ENCODE data around the gene CCL4.
"Not testable (repeated sequence)": the region's sequence is repeated elsewhere in the genome, so short reads cannot be mapped to it uniquely, and the experiment has no call there.

CCL4 gene

GRCh38 chr17:36088670-36089338 lies 14.8 kb upstream of the CCL4 start:
- Histone ChIP-seq H3K9me3 (ENCODE audit: control insufficient read depth, insufficient read depth, low read length) (no peaks in the 10 kb centered on the region), H3K27me3 (ENCODE audit: control insufficient read depth, insufficient read depth, low read length) (no peaks in the 10 kb centered on the region), H3K4me3 (ENCODE audit: low read depth, low read length) (no peak overlapping the region), H3K9ac (ENCODE audit: low read depth, low read length) (no peak overlapping the region), H3K4me1 (ENCODE audit: control insufficient read depth, insufficient read depth, low read length) (peaks cover 12% of the 10 kb centered on the region; the same call in 1 of the 2 replicates), H3K36me3 (ENCODE audit: control insufficient read depth, insufficient read depth, low read length) (no peaks in the 10 kb centered on the region), H3K27ac (ENCODE audit: low read depth, low read length) (no peak overlapping the region)

- H3K36me3 ChIP-seq (ENCODE audit: control insufficient read depth, insufficient read depth, low read length): no peaks in the 10 kb centered on the region
- H3K27me3 ChIP-seq (ENCODE audit: control insufficient read depth, insufficient read depth, low read length): no peaks in the 10 kb centered on the region
- no peak overlapping the region for H3K4me3 ChIP-seq (ENCODE audit: low read depth, low read length)
- H3K4me1 ChIP-seq (ENCODE audit: control insufficient read depth, insufficient read depth, low read length): peaks cover 7% of the 10 kb centered on the region; the same call in 1 of the 2 replicates
- H3K27ac ChIP-seq (ENCODE audit: low read depth, low read length): no peak overlapping the region
- no peaks in the 10 kb centered on the region for H3K9me3 ChIP-seq (ENCODE audit: control insufficient read depth, insufficient read depth, low read length)
- no peak overlapping the region for H3K9ac ChIP-seq (ENCODE audit: low read depth, low read length)
Measured at GRCh38 chr17:36089339-36089865, 14.2 kb upstream of the CCL4 start.

- H3K4me1 ChIP-seq (ENCODE audit: control insufficient read depth, insufficient read depth, low read length): 0 out of 2 replicates have a peak, but pooled peaks cover under 1% of the 10 kb centered on the region
- no peak within 1 kb of the TSS for H3K9ac ChIP-seq (ENCODE audit: low read depth, low read length)
- no peaks in the 10 kb centered on the region for H3K27me3 ChIP-seq (ENCODE audit: control insufficient read depth, insufficient read depth, low read length)
- no peaks in the 10 kb centered on the region for H3K9me3 ChIP-seq (ENCODE audit: control insufficient read depth, insufficient read depth, low read length)
- H3K27ac ChIP-seq (ENCODE audit: low read depth, low read length): no peak within 1 kb of the TSS
- H3K36me3 ChIP-seq (ENCODE audit: control insufficient read depth, insufficient read depth, low read length): no peaks in the 10 kb centered on the region
- H3K4me3 ChIP-seq (ENCODE audit: low read depth, low read length): no peak within 1 kb of the TSS
Measured at GRCh38 chr17:36089888-36090836, 13.5 kb upstream of the CCL4 start, which contains the start of gene CCL3. Gene CCL3, minus strand, starts transcription at chr17:36090143. Its CDS starts 85 bp downstream, at chr17:36090058.

- Histone ChIP-seq H3K9me3 (ENCODE audit: control insufficient read depth, insufficient read depth, low read length) (no peaks in the 10 kb centered on the region), H3K4me1 (ENCODE audit: control insufficient read depth, insufficient read depth, low read length) (no peaks in the 10 kb centered on the region), H3K27ac (ENCODE audit: low read depth, low read length) (no peak overlapping the region), H3K27me3 (ENCODE audit: control insufficient read depth, insufficient read depth, low read length) (no peaks in the 10 kb centered on the region), H3K9ac (ENCODE audit: low read depth, low read length) (no peak overlapping the region), H3K36me3 (ENCODE audit: control insufficient read depth, insufficient read depth, low read length) (no peaks in the 10 kb centered on the region), H3K4me3 (ENCODE audit: low read depth, low read length) (no peak overlapping the region)
Measured at GRCh38 chr17:36092230-36092629, 11.4 kb upstream of the CCL4 start.

GRCh38 chr17:36092715-36093114 lies 10.9 kb upstream of the CCL4 start:
- not testable (repeated sequence) for H3K9ac ChIP-seq (ENCODE audit: low read depth, low read length); H3K36me3 ChIP-seq (ENCODE audit: control insufficient read depth, insufficient read depth, low read length); H3K9me3 ChIP-seq (ENCODE audit: control insufficient read depth, insufficient read depth, low read length); H3K4me1 ChIP-seq (ENCODE audit: control insufficient read depth, insufficient read depth, low read length); H3K27ac ChIP-seq (ENCODE audit: low read depth, low read length); H3K27me3 ChIP-seq (ENCODE audit: control insufficient read depth, insufficient read depth, low read length); H3K4me3 ChIP-seq (ENCODE audit: low read depth, low read length)

GRCh38 chr17:36094232-36094631 lies 9.4 kb upstream of the CCL4 start:
- Histone ChIP-seq H3K4me1 (ENCODE audit: control insufficient read depth, insufficient read depth, low read length) (no peaks in the 10 kb centered on the region), H3K9me3 (ENCODE audit: control insufficient read depth, insufficient read depth, low read length) (no peaks in the 10 kb centered on the region), H3K4me3 (ENCODE audit: low read depth, low read length) (no peak overlapping the region), H3K27me3 (ENCODE audit: control insufficient read depth, insufficient read depth, low read length) (no peaks in the 10 kb centered on the region), H3K36me3 (ENCODE audit: control insufficient read depth, insufficient read depth, low read length) (no peaks in the 10 kb centered on the region), H3K27ac (ENCODE audit: low read depth, low read length) (no peak overlapping the region), H3K9ac (ENCODE audit: low read depth, low read length) (no peak overlapping the region)

- H3K36me3 ChIP-seq (ENCODE audit: control insufficient read depth, insufficient read depth, low read length): no peaks in the 10 kb centered on the region
- H3K9me3 ChIP-seq (ENCODE audit: control insufficient read depth, insufficient read depth, low read length): no peaks in the 10 kb centered on the region
- H3K4me1 ChIP-seq (ENCODE audit: control insufficient read depth, insufficient read depth, low read length): no peaks in the 10 kb centered on the region
- no peak overlapping the region for H3K27ac ChIP-seq (ENCODE audit: low read depth, low read length)
- H3K27me3 ChIP-seq (ENCODE audit: control insufficient read depth, insufficient read depth, low read length): no peaks in the 10 kb centered on the region
- no peak overlapping the region for H3K4me3 ChIP-seq (ENCODE audit: low read depth, low read length)
- no peak overlapping the region for H3K9ac ChIP-seq (ENCODE audit: low read depth, low read length)
Measured at GRCh38 chr17:36094746-36095145, 8.9 kb upstream of the CCL4 start.

GRCh38 chr17:36095992-36096391 lies 7.6 kb upstream of the CCL4 start:
- Histone ChIP-seq H3K27me3 (ENCODE audit: control insufficient read depth, insufficient read depth, low read length) (no peaks in the 10 kb centered on the region), H3K9ac (ENCODE audit: low read depth, low read length) (no peak overlapping the region), H3K4me3 (ENCODE audit: low read depth, low read length) (no peak overlapping the region), H3K9me3 (ENCODE audit: control insufficient read depth, insufficient read depth, low read length) (no peaks in the 10 kb centered on the region), H3K27ac (ENCODE audit: low read depth, low read length) (no peak overlapping the region), H3K4me1 (ENCODE audit: control insufficient read depth, insufficient read depth, low read length) (no peaks in the 10 kb centered on the region), H3K36me3 (ENCODE audit: control insufficient read depth, insufficient read depth, low read length) (no peaks in the 10 kb centered on the region)

GRCh38 chr17:36099004-36099403 lies 4.6 kb upstream of the CCL4 start:
- not testable (repeated sequence) for H3K36me3 ChIP-seq (ENCODE audit: control insufficient read depth, insufficient read depth, low read length); H3K4me1 ChIP-seq (ENCODE audit: control insufficient read depth, insufficient read depth, low read length); H3K27ac ChIP-seq (ENCODE audit: low read depth, low read length); H3K27me3 ChIP-seq (ENCODE audit: control insufficient read depth, insufficient read depth, low read length); H3K9ac ChIP-seq (ENCODE audit: low read depth, low read length); H3K9me3 ChIP-seq (ENCODE audit: control insufficient read depth, insufficient read depth, low read length); H3K4me3 ChIP-seq (ENCODE audit: low read depth, low read length)

- H3K9me3 ChIP-seq (ENCODE audit: control insufficient read depth, insufficient read depth, low read length); H3K9ac ChIP-seq (ENCODE audit: low read depth, low read length); H3K36me3 ChIP-seq (ENCODE audit: control insufficient read depth, insufficient read depth, low read length); H3K4me1 ChIP-seq (ENCODE audit: control insufficient read depth, insufficient read depth, low read length); H3K27ac ChIP-seq (ENCODE audit: low read depth, low read length); H3K27me3 ChIP-seq (ENCODE audit: control insufficient read depth, insufficient read depth, low read length); H3K4me3 ChIP-seq (ENCODE audit: low read depth, low read length): not testable (repeated sequence)
Measured at GRCh38 chr17:36104246-36104645, 619 bp downstream of the CCL4 start.

- H3K9me3 ChIP-seq (ENCODE audit: control insufficient read depth, insufficient read depth, low read length): no peaks in the 10 kb centered on the region
- no peak overlapping the region for H3K27ac ChIP-seq (ENCODE audit: low read depth, low read length)
- no peaks in the 10 kb centered on the region for H3K4me1 ChIP-seq (ENCODE audit: control insufficient read depth, insufficient read depth, low read length)
- H3K36me3 ChIP-seq (ENCODE audit: control insufficient read depth, insufficient read depth, low read length): no peaks in the 10 kb centered on the region
- H3K9ac ChIP-seq (ENCODE audit: low read depth, low read length): no peak overlapping the region
- H3K27me3 ChIP-seq (ENCODE audit: control insufficient read depth, insufficient read depth, low read length): no peaks in the 10 kb centered on the region
- no peak overlapping the region for H3K4me3 ChIP-seq (ENCODE audit: low read depth, low read length)
Measured at GRCh38 chr17:36104701-36105181, 1.1 kb downstream of the CCL4 start.
